ENCODE data around the gene SLC16A8.
"Not testable (repeated sequence)": the region's sequence is repeated elsewhere in the genome, so short reads cannot be mapped to it uniquely, and the experiment has no call there.

The SLC16A8 gene

DNA sequence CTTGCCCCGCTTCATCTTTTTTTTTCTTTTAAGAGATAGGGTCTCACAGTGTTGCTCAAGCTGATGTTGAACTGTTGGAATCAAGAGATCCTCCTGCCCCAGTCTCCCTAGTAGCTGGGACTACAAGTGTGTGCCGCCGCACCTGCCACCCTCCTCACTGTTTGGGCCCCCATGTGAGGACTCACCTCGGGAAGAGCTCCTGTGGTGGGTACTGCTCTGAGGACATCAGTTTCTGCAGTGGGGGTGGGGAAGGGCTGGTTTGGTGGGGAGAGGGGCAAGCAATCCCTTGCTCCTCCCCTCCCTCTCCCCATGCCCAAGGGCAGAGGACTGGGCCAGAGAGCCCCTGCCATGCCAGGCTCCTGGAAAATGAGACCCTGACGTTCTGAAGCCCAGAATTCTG is 1.5 kb upstream of the SLC16A8 start:
- no peak for DNase-seq

- DNase-seq = no peak
Measured at GRCh38 chr22:38085056-38085455, 1.1 kb upstream of the SLC16A8 start.

DNA sequence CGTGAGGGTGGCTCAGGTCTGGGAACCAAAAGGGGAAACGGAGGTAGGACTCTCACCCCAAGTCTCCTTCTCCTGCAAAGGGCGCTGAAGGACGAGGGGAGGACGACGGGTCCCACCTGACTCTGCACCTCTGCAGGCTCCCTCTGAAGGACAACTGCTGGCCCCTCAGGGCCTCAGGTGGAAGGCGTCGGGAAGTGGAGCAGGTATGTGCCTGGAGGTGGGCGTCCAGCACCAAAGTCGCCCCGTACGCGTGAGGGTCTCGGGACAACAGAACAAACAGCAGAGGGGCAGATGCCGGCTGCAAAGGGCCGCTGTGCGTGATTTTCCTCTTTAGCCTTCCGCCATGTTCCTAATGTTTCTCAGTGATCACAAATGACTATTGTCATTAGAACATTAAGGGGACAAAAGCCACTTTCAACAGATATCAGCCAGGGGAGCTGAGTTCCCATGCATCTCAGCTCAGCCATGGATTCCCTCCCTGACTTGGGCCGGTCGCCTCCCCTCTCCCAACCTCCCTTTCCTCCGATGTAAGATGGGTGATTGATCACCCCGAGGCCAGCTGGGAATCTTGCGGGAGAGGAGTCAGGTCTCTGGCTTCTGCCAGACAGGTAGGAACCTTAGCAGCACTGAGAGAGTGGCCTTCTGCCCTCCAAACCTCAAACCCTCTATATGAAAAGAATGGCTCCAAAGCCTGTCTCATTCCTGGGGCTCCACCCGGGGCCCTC is 836 bp downstream of the SLC16A8 start:
- DNase-seq = no peak

DNA sequence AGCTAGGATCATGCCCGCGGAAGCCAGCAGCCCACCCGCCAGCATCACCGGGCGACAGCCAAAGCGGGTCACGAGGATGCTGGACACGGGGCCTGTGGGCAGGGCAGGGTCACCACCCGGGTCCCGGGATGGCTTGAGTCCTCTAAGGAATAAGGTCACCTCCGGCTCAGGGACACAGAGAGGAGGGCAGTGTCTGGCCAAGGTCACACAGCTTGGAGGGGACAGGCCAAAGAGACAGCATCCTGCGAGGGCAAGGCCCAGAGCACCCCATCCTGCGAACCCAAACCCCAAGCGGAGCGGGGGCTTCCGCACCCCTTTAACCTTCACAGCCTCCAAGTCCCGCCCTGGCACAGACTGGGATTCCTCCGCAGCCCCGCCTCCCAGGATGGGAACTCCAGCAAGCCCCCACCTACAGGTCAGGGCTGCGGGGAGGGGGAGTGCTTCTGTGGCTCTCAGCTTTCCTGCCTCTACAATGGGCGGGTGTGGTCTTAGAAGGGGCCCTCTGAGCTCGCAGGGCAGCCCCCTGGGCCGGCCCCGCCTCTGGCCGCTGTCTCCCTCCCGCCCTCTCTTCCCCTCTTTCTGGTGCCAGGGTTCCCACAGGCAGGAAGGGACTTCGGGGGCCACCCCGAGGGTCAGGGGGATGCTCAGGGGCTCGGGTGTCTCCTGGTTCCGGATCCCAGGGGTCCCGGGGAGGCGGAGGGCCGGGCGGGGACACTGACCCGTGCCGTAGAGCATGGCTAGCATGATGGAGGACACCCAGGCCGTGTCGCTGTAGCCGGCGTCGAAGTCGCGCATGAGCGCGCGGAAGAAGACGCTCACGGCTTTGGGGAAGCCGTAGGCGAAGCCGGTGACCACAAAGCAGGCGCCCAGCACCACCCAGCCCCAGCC is 1.8 kb downstream of the SLC16A8 start:
- DNase-seq = no peak

GRCh38 chr22:38081636-38081940 is 2.4 kb downstream of the SLC16A8 start:
- DNase-seq = no peak

GRCh38 chr22:38080850-38081635 is 2.9 kb downstream of the SLC16A8 start:
- no peak for DNase-seq

DNA sequence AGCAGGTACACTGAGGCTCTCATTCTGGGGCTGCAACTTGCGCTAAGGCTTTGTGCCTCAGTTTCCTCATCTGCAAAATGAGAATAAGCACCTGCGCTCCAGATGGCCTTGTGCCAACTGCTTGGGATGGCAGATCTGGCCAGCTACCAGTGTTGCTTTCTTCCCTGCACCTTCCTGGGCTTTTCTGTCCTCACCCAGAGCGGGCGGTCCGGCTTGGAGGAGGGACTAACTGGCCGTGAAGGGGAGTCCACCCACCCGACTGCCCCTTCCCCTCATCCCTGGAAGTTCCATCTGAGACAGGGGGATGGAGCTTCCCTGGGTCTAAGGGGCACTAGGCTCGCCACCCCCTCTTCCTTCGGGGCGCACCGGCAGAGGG is 3.5 kb downstream of the SLC16A8 start:
- DNase-seq = no peak

DNA sequence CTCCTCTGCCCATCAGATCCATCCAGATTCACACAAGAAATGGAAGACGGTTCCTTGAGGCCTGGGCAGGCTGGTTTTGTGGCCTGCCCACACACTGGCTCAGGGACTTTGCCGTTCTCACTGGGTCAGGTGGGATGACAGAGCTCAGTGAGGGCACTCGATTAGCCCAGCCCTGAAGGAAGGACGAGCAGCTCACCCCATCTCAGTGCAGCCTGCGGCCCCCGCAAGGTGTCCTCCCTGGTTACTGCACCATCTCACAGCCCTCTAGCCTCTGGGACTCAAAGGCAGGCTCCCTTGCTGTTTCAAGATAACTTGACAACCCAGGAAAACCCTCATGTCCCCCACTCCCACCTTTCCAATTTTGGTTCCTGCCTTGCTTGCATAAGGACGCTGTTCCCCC is 4.2 kb downstream of the SLC16A8 start:
- DNase-seq = no peak

DNA sequence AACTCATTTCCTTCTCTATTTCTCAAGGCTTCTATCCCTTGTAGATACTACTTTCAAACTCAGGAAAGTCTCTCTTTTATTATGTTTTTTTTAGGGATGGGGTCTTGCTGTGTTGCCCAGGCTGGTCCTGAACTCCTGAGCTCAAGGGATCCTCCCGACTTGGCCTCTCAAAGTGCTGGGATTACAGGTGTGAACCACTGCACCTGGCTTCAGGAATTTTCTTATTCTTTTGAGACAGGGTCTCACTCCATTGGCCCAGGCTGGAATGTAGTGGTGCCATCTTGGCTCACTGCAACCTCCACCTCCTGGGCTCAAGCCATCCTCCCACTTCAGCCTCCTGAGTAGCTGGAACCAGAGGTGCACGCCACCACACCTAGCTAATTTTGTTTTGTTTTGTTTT is 4.8 kb downstream of the SLC16A8 start:
- not testable (repeated sequence) for DNase-seq

GRCh38 chr22:38078046-38078840 is 5.7 kb downstream of the SLC16A8 start:
- no peak for DNase-seq

DNA sequence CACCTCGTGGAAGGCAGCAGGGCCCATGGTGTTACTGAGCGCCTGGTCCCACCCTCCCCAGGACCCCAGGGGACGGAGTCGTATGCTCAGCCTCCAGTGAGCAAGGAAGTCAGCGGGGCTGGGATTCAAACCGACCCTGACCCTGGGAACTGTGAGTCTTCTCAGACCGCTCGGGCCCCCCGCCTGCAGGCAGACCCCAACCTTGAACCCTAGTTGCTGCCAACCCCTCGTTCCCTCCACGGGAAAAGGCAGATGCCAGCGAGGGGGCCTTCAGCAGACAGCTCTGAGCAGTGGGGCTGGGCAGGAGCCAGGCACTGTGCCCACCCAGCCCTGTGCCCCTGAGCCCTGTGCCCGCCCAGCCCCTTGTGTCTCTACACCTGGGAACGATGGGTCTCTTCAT is 6.4 kb downstream of the SLC16A8 start:
- DNase-seq = no peak

DNA sequence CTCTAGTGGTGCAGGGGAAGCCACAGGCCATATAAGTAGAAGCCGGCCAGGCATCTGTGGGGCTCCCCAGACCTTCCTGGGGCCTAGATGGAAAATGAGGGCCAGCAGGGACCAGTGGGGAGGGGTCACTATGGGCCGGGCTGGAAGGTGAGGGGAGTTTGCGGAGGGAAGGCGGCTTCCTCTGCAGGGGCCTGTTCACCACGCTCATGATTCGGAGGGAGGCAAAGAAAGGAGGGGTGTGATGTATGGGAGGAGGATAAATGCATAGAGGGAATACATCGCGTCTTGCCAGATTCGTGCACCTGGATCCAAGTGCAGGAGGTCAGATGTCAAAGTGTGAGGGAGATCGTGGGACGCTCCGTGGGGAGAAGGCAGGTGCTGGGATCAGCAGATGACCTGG is 6.9 kb downstream of the SLC16A8 start:
- DNase-seq = no peak

GRCh38 chr22:38075961-38076360 is 8.0 kb downstream of the SLC16A8 start:
- DNase-seq = no peak

DNA sequence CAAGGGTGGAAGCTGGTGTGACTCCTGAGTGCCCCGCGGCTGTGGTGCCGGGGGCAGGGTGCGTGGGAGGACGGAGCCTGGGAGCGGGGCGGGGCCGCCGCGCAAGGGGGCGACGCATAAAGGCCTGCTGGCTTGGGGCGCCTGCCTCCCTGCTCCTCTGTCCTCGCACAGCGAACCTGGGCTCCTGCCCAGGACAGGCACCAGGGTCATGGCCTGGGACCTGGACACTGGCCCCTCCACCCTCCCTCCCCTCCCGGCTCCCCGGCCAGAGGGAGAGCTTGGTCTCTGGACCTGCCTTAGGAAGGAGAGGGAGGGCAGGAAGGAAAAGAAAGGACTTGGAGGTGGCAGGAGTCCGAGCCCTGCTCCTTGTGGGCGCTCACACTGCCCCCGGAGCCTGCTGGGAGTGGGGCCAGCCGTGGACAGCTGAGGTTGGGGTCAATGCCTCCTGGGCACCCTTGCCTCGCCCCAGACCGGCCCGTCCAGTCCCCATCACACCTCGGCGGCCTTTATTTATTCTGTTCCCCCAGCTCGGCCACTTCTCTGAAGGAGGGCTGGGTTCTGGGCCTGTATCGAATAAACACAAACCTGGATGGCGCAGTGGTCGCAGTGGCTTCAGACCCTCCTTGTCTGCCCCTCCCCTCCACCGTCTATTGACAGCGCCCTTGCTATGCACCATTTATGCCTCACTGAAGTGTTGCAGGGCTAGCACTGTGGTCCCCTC is 8.7 kb downstream of the SLC16A8 start:
- DNase-seq = no peak

DNA sequence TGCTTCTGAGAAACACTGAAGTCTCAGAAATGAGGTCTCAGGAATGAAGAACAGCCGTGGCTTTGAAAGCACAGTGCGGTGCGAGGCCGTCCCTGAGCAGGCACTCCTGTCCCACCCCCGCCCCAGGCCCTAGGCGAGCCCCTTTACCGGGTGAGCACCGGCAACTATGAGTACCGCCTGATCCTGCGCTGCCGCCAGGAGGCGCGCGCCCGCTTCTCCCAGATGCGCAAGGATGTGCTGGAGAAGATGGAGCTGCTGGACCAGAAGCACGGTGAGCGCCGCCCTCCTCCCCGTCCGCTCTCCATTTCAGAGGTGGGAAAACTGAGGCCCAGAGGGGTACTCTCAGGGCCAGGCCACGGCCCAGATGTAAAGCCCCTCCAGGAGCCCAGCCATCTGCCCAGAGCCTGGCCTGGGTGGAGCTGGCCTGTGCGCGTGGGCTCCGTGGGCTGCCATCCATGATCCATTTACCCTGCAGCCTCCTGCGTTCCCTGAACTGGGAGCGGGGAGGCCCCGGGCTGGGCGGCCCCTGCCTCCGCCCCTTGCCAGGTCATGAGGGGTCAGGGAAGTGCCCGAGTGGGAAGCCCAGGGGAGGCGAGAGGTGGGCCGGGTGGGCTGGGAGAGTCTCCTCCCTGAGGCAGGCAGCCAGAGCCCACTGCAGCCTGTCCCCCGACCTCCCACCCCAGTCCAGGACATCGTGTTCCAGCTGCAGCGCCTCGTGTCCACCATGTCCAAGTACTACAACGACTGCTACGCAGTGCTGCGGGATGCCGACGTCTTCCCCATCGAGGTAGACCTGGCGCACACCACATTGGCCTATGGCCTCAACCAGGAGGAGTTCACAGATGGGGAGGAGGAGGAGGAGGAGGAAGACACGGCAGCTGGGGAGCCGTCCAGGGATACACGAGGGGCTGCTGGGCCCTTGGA is 9.5 kb downstream of the SLC16A8 start:
- DNase-seq = no peak

- DNase-seq = no peak
Measured at GRCh38 chr22:38073150-38074130, 10.5 kb downstream of the SLC16A8 start.

- DNase-seq = no peak
Measured at GRCh38 chr22:38072322-38073149, 11.4 kb downstream of the SLC16A8 start.

- no peak for DNase-seq
Measured at GRCh38 chr22:38071421-38072321, 12.3 kb downstream of the SLC16A8 start.

All from kidney glomerular epithelial cell (primary cell).